Keratinocyte (primary cell): ENCODE measurements around the gene CELF6.

Source experiments
- EZH2 ChIP-seq: IDR thresholded peaks from one replicate; pipeline ENCODE4 v1.6.1; 2012; ENCODE audit warnings: inconsistent platforms, mild to moderate bottlenecking, low read length, moderate library complexity
- TF ChIP-seq, protein P1 (sequence below), 3 experiments: IDR thresholded peaks in 1 of 3; conservative IDR thresholded peaks in 1 of 3; optimal IDR thresholded peaks in 1 of 3; 2 replicates in 2 of 3; 3 replicates in 1 of 3; pipeline versions ENCODE3 to v1.5.1; 2011; ENCODE audit warnings: low read length in 3 of 3, mild to moderate bottlenecking in 3 of 3, moderate library complexity in 2 of 3, control low read depth in 1 of 3, inconsistent platforms in 1 of 3; ENCODE audit not compliant: insufficient read depth in 2 of 3; ENCODE audit errors: extremely low read depth in 1 of 3

DNA sequence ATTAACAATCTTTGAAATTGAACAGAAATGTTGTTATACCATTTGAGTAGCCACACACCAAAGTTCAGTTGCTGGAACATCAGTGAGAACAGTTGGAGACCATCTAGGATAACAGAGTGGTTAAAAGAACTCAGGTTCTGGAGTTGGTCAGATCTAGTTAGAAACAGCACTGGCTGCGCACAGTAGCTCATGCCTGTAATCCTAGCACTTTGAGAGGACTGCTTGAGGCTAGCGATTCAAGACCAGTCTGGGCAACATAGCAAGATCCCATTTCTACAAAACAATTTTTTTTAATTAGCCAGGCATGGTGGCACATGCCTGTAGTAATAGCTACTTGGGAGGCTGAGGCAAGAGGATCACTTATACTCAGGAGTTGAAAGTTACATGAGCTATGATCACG lies 81.4 kb downstream of the CELF6 start:
- no peak for TF ChIP-seq EZH2
- TF ChIP-seq, protein P1, sequence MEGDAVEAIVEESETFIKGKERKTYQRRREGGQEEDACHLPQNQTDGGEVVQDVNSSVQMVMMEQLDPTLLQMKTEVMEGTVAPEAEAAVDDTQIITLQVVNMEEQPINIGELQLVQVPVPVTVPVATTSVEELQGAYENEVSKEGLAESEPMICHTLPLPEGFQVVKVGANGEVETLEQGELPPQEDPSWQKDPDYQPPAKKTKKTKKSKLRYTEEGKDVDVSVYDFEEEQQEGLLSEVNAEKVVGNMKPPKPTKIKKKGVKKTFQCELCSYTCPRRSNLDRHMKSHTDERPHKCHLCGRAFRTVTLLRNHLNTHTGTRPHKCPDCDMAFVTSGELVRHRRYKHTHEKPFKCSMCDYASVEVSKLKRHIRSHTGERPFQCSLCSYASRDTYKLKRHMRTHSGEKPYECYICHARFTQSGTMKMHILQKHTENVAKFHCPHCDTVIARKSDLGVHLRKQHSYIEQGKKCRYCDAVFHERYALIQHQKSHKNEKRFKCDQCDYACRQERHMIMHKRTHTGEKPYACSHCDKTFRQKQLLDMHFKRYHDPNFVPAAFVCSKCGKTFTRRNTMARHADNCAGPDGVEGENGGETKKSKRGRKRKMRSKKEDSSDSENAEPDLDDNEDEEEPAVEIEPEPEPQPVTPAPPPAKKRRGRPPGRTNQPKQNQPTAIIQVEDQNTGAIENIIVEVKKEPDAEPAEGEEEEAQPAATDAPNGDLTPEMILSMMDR (optimal IDR thresholded peaks at IDR 0.05 in 1 of 3, IDR thresholded peaks at IDR 0.05 in 1 of 3, conservative IDR thresholded peaks at IDR 0.05 in 1 of 3; ENCODE audit: extremely low read depth in 1 of 3, insufficient read depth in 2 of 3, low read length in 3 of 3): no peak
